Gastroesophageal sphincter (tissue), 3 donors: ENCODE measurements around the gene THBS3.

Source experiments
- EP300 ChIP-seq: sonication (generic); formaldehyde crosslinking; IDR thresholded peaks from one replicate; pipeline ENCODE4 v1.6.1; 2017; ENCODE audit warnings: antibody characterized with exemption, mild to moderate bottlenecking
- POLR2A ChIP-seq, 2 donors: fragments of 450-650 bp; IDR thresholded peaks; one replicate each; pipeline ENCODE4 v1.6.1; 2017; ENCODE audit warnings: antibody characterized with exemption in 2 of 2, mild to moderate bottlenecking in 2 of 2, moderate library complexity in 1 of 2
- TF ChIP-seq, protein P1 (sequence below), 4 experiments: fragments of 200-600 bp in 2 of 4; fragments of 450-650 bp in 2 of 4; sonication (generic) in 1 of 4; IDR thresholded peaks; one replicate each; pipeline ENCODE4 v1.5.1; 2017 to 2019; ENCODE audit warnings: antibody characterized with exemption in 4 of 4, mild to moderate bottlenecking in 2 of 4, moderate library complexity in 2 of 4

DNA sequence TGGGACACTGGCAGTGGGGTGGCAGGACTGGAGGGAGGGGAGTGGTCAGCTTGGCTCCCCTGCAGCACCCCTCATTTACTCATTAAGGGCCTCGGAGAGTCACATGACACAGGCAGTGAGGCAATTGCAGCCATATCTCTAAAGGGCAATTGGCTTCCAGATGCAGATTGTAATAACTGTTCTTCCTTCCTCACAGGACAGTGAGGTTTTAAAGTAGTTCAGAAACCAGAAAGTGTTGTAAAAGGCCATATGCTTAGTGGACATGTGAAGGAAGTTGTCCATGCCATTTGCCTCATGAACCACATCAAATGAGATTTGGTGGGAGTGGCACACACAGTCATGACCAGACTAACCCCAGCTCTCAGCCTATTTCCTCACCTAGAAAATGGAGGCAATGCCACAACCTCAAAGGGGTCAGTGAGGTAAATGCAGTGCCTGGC, 11.9 kb upstream of the THBS3 start:
- TF ChIP-seq, protein P1, sequence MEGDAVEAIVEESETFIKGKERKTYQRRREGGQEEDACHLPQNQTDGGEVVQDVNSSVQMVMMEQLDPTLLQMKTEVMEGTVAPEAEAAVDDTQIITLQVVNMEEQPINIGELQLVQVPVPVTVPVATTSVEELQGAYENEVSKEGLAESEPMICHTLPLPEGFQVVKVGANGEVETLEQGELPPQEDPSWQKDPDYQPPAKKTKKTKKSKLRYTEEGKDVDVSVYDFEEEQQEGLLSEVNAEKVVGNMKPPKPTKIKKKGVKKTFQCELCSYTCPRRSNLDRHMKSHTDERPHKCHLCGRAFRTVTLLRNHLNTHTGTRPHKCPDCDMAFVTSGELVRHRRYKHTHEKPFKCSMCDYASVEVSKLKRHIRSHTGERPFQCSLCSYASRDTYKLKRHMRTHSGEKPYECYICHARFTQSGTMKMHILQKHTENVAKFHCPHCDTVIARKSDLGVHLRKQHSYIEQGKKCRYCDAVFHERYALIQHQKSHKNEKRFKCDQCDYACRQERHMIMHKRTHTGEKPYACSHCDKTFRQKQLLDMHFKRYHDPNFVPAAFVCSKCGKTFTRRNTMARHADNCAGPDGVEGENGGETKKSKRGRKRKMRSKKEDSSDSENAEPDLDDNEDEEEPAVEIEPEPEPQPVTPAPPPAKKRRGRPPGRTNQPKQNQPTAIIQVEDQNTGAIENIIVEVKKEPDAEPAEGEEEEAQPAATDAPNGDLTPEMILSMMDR (IDR thresholded peaks at IDR 0.05), result no peak
- TF ChIP-seq EP300 (no peak), POLR2A (IDR thresholded peaks at IDR 0.05) (no peak)
